Neutrophil (primary cell): Measurements from ENCODE around the gene GALNT17.

ENCODE experiments used
- H3K27ac ChIP-seq: fragments of 200-600 bp; sonication (generic); 2 replicates; pipeline ENCODE4 v1.5.1; 2016; ENCODE audit warnings: mild to moderate bottlenecking, moderate library complexity
- H3K27me3 ChIP-seq: fragments of 200-600 bp; sonication (generic); 2 replicates; pipeline ENCODE4 v1.6.0; 2016; ENCODE audit warnings: mild to moderate bottlenecking
- H3K36me3 ChIP-seq: fragments of 200-600 bp; sonication (generic); 2 replicates; pipeline ENCODE4 v1.5.1; 2017
- H3K4me1 ChIP-seq, 2 experiments: fragments of 200-600 bp in 1 of 2; sonication (generic) in 1 of 2; 1 replicate in 1 of 2; 2 replicates in 1 of 2; pipeline versions ENCODE4 v1.5.1 to v1.6.1; 2013 to 2016; ENCODE audit warnings: low read depth in 1 of 2, low read length in 1 of 2, mild to moderate bottlenecking in 1 of 2, moderate library complexity in 1 of 2; ENCODE audit not compliant: control insufficient read depth in 1 of 2, insufficient read depth in 1 of 2
- H3K4me3 ChIP-seq, 2 experiments: fragments of 200-600 bp in 1 of 2; sonication (generic) in 1 of 2; 1 replicate in 1 of 2; 2 replicates in 1 of 2; pipeline ENCODE4 v1.5.1; 2013 to 2016; ENCODE audit warnings: low read depth in 1 of 2, low read length in 1 of 2, mild to moderate bottlenecking in 1 of 2, moderate library complexity in 1 of 2
- H3K9me3 ChIP-seq: fragments of 200-600 bp; sonication (generic); 2 replicates; pipeline ENCODE4 v1.5.1; 2016
- CTCF ChIP-seq: fragments of 200-600 bp; sonication (generic); IDR thresholded peaks from 2 replicates; pipeline ENCODE4 v1.5.1; 2016; ENCODE audit warnings: antibody characterized with exemption

Gene GALNT17

GRCh38 chr7:71430246-71430645, 298.3 kb downstream of the GALNT17 start:
- Histone ChIP-seq H3K27ac (no peak overlapping the region), H3K4me3 (no peak overlapping the region), H3K36me3 (no peaks in the 10 kb centered on the region), H3K27me3 (no peaks in the 10 kb centered on the region), H3K9me3 (no peaks in the 10 kb centered on the region), H3K4me1 (no peaks in the 10 kb centered on the region)
- no peak for TF ChIP-seq CTCF

GRCh38 chr7:71439321-71439720, 307.4 kb downstream of the GALNT17 start:
- no peak for TF ChIP-seq CTCF
- H3K4me3 ChIP-seq, result no peak overlapping the region
- no peaks in the 10 kb centered on the region for H3K4me1 ChIP-seq
- no peak overlapping the region for H3K27ac ChIP-seq
- H3K9me3 ChIP-seq, result no peaks in the 10 kb centered on the region
- H3K27me3 ChIP-seq, result no peaks in the 10 kb centered on the region
- H3K36me3 ChIP-seq, result no peaks in the 10 kb centered on the region

- Histone ChIP-seq H3K36me3 (no peaks in the 10 kb centered on the region), H3K4me1 (no peaks in the 10 kb centered on the region), H3K4me3 (no peak overlapping the region), H3K9me3 (no peaks in the 10 kb centered on the region), H3K27me3 (no peaks in the 10 kb centered on the region), H3K27ac (no peak overlapping the region)
- TF ChIP-seq CTCF, result no peak
Measured at GRCh38 chr7:71442492-71443190, 310.7 kb downstream of the GALNT17 start.

- Histone ChIP-seq H3K4me1 (no peaks in the 10 kb centered on the region), H3K4me3 (no peak overlapping the region), H3K36me3 (no peaks in the 10 kb centered on the region), H3K27me3 (no peaks in the 10 kb centered on the region), H3K9me3 (no peaks in the 10 kb centered on the region), H3K27ac (no peak overlapping the region)
- no peak for TF ChIP-seq CTCF
Measured at GRCh38 chr7:71443191-71443530, 311.2 kb downstream of the GALNT17 start.

GRCh38 chr7:71444130-71444529, 312.2 kb downstream of the GALNT17 start:
- no peak for TF ChIP-seq CTCF
- no peaks in the 10 kb centered on the region for H3K27me3 ChIP-seq
- H3K9me3 ChIP-seq, result no peaks in the 10 kb centered on the region
- no peak overlapping the region for H3K4me3 ChIP-seq
- H3K36me3 ChIP-seq, result no peaks in the 10 kb centered on the region
- H3K27ac ChIP-seq, result no peak overlapping the region
- no peaks in the 10 kb centered on the region for H3K4me1 ChIP-seq
